ENCODE data around the gene MYO5A. TPM values are rescaled to one million over a fixed set of nuclear protein-coding genes. Genes with fewer than 3 reads are reported as not detected.

Gene MYO5A
- total RNA-seq (2022; extraction: Qiagen RNA extraction): 19.3 to 30.0 TPM (median 24.5 TPM) in 5 replicates

DNA sequence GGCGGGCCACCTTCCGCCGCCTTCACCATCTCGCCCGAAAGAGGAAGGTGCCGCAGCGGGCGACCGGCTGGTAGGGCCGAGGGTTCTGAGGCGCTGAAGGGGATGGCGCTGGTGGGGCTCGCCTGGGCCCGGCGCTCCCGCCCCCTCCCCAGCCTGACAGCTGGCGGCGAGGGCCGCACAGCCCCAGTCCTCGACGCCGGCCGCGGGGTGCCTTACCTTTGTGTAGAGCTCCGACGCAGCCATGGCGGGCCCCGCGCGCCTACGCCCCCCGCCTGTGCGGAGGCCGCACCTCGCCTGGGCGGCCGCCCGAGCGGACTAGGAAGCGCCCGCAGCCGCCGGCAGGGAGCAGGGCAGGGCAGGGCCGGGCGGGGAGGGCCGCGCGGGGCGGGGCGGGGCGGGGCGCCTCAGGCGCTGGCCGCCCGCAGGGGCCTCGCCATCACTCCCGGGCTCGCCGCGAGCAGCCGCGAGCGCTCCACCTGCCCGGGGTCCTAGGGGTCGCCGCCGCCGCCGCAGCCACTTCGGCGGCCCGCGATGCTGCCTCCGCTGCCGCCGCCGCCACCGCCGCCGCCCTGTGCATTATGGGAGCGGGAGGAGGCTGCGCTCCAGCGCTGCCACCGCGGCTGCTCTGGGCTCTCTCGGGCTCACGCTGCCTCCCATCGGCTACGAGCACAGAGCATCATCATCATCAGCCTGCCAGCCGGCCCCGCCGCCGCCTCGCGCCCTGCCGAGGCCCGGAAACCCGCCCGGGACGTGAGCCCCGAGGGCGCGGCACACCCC is at the start of gene MYO5A:
Gene MYO5A, minus strand, starts transcription at position 317 of the 777 bp plus-strand sequence. Its CDS starts 74 bp downstream, at position 243.

DNA sequence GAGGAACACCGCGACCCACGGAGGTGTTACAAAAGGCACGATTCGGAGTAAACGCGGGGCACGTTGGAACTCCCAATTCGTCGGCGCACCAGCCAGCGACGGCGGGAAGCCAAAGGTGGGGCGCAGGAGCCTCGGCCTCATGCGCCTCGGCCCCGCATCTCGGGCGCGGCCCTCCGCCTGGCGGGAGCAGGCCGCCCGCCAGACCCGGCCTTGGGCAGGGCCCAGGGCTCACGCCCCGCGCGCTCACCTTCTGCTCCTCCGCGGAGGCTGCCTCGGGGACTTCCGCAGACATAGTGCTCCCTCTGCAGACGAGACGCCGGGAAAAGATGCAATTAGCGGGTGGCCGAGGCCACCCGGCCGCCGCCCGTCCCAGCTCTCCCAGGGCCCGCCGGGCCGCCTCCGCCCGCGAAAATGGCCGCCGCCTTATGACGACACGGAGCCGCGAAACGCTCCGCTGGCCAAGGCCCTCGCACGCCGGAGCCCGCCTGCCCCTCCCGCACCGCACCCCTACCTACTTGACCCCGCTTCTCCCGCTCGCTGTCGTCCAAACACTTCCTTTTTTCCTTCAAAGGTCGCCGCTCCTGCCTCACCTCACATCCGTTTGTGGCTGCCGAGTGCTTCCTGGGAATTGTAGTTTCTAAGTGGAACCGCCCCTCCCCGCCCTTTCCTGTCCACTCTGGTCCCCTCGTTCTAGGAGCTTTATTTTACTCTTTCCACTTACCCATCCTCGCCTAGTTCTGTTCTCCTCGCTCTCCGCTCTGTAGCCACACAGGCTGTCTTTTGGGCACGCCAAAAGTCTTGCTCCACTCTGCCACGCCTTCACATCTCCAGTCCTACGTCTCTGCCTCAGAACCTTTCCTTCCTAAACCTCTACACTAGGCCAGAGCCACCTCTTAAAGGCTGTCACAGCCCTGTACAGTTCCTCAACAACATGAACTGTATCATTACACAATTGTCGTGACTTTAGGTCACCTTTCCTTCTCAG is 40.2 kb upstream of the MYO5A start, which contains the start of gene ARPP19:
Gene ARPP19, minus strand, starts transcription at position 430 of the 985 bp plus-strand sequence. Its CDS starts 138 bp downstream, at position 292.

DNA sequence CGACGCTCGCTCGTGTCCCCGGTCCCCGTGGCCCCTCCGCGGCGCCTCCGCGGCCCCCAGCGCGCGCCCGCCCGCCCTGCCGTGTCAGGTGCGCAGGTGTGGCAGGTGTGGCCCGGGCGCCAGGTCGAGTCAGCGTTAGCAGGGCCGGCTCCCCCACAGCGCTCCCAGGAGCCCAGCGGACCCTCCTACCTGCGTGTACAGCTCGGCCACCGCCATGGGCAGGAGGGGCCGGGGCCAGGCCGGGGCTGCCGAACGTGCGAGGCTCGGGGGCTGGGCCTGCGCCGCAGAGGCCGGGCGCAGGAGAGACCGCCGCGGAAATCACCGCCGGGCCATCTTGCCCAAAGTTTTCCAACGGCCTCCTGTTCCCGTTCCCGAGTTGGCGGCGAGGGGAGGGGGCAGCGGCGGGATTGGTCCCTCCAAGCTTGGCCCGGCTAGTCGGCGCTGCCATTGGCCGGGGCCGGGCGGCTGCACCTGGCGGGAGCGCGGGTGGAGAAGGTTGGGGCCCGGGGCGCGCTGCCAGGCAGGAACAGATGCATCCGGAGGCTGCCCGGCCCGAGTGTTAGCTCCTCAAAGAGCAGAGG is 233.2 kb downstream of the MYO5A start, which contains the start of gene MYO5C:
Gene MYO5C, minus strand, starts transcription at position 384 of the 581 bp plus-strand sequence. Its CDS starts 168 bp downstream, at position 216.

Other genes starting within 250 kb of the MYO5A start
- 4.8 to 6.6 TPM (median 5.9 TPM) in 5 replicates for gene MYO5C, start 233.1 kb downstream of the MYO5A start, total RNA-seq (2022; extraction: Qiagen RNA extraction)
- gene ARPP19, start 40.1 kb upstream of the MYO5A start, total RNA-seq (2022; extraction: Qiagen RNA extraction): 83.5 to 114 TPM (median 102 TPM) in 5 replicates
- gene ATOSA, start 150.5 kb upstream of the MYO5A start, total RNA-seq (2022; extraction: Qiagen RNA extraction): 7.9 to 10.9 TPM (median 10.2 TPM) in 5 replicates